ENCODE measurements around the gene SLC9A9.

SLC9A9 gene

DNA sequence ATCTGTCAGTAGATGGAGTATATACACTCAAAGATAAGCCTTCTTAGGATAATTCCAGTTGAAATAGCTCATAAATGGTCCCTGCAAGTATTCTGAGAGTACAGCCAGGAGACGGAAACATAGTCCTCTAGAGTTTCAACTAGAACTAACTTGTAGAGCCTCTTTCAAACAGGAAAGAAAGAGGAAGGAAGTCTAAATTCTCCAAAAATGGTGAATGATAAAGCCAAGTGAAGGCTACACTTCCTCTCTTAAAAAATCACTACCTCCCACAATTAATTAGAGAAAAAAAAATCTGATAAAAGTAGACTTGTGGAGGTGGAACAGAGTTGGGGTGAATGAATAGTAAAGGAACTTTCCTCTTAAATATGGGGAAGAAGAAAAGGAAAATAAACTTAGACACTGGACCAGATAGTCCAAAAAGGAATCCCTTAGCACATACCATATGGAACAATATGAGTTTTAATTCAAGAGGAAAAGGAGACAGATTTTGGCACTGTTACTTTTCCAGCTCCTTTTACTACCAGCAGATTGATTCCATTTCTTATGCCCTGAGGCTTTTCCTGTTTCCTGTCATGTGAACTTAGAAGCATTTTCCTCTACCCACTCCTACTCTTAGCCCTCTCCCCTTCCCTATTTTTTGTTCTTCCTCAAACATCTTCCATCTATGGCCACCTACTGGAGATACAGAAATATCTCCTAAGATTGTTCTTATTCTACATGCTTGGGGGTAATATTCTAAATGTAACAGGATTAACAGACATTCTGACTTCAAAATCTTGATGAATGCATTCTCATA, 521.1 kb downstream of the SLC9A9 start:
- DNase-seq (ENCODE audit: low read depth in 2 of 2), result no peak

DNA sequence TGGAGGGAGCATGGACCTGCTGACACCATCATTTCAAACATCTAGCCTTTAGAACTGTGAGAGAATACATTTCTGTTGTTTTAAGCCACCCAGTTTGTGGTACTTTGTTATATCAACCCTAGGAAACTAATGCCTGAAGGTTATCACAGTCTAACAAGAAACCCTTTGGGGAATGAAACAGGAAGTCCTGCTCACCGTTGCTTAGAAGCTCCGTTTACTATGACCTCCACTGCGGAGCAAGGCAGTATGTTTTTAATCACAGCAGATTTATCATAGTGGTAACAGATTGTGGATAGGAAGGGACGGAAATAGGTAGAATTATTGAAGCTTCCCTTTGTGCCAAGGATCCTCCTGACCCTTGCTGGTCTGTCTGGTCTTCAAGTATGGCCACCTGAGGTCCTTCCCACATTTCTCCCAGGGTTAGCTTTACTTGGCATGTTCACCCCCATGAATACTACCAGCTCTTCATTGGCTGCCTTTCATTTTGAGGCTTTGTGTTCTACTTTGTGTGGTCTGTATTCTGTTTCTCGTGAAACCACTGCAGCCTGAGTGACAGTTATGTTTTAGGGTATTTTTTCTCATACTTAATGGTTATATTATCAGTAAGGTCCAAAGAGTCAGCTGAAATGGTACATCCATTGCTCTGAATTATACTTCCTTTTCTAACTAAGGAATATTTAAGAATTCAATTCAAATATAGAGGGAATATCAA, 527.1 kb downstream of the SLC9A9 start:
- DNase-seq (ENCODE audit: low read depth in 2 of 2), result no peak

DNA sequence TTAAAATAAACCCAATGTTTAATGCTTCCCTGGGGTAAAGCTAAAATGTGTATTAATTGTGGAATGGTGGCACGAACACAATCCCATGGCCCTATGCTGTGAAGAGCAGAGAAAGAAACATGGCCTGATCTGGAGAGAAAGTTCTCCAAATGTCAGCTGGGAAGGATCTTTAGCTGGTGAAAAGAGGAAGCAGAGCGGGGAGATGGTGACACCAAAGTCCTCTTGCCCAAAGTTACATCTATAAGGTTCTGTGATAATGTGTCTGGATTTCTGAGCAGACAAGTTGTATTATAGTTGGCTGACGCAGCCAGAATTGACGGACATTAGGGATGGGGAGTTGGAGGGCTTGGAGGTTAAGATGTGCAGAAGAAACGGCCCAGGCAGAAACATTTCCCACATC, 532.5 kb downstream of the SLC9A9 start:
- no peak for DNase-seq (ENCODE audit: low read depth in 2 of 2)

GRCh38 chr3:143314251-143315093, 533.8 kb downstream of the SLC9A9 start:
- DNase-seq (ENCODE audit: low read depth in 2 of 2), result no peak

GRCh38 chr3:143313893-143314188, 534.4 kb downstream of the SLC9A9 start:
- DNase-seq (ENCODE audit: low read depth in 2 of 2), result no peak

GRCh38 chr3:143313025-143313892, 535.0 kb downstream of the SLC9A9 start:
- DNase-seq (ENCODE audit: low read depth in 2 of 2), result no peak

GRCh38 chr3:143311096-143311495, 537.2 kb downstream of the SLC9A9 start:
- no peak for DNase-seq (ENCODE audit: low read depth in 2 of 2)

DNA sequence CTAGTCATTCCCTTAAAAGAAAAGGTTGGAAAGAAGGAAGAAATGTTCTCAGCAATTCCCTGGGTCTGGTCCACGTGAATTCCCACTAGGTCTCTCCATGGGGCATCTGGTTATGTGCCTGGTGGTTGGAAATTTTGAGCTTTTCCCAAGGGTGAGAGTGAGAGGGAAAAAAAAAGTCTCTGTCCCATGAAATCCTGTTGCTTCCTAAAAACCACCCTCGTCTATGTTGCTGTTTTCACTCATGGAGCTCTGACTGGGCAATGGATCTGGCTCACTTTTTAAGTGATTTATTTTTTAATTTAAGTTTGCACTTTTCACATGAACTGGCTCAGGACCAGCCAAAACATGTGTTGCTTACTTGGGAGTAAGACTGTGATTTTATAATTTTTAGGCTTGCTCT, 538.6 kb downstream of the SLC9A9 start:
- DNase-seq (ENCODE audit: low read depth in 2 of 2), result no peak

- DNase-seq (ENCODE audit: low read depth in 2 of 2), result no peak
Measured at GRCh38 chr3:143307613-143308183, 540.6 kb downstream of the SLC9A9 start.

GRCh38 chr3:143306407-143306806, 541.9 kb downstream of the SLC9A9 start:
- DNase-seq (ENCODE audit: low read depth in 2 of 2), result no peak

DNA sequence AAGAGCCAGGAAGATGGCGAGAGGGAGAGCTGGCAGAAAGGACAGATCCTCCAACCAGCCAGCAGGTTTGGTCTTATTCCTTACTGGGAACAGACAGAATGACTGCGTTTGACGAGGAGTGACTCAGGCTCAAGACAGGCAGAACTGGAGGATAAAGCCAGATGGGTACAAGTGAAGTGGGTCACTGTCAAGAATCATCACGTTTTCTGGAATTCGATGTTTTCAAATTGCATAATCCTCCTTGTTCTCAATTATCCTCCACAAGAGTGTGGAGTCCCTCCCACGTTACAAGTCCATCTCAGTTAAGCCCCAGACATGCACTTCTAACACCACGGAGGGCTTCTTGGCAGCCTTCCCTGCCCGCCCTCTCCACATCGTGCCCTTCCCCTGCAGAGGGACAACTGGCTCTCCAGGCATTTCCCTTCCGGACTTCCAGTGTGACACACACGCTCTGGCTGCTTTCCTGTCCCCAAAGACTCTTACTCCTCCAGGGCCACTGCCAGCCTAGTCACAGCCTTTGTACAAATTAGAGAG, 545.6 kb downstream of the SLC9A9 start:
- no peak for DNase-seq (ENCODE audit: low read depth in 2 of 2)

DNA sequence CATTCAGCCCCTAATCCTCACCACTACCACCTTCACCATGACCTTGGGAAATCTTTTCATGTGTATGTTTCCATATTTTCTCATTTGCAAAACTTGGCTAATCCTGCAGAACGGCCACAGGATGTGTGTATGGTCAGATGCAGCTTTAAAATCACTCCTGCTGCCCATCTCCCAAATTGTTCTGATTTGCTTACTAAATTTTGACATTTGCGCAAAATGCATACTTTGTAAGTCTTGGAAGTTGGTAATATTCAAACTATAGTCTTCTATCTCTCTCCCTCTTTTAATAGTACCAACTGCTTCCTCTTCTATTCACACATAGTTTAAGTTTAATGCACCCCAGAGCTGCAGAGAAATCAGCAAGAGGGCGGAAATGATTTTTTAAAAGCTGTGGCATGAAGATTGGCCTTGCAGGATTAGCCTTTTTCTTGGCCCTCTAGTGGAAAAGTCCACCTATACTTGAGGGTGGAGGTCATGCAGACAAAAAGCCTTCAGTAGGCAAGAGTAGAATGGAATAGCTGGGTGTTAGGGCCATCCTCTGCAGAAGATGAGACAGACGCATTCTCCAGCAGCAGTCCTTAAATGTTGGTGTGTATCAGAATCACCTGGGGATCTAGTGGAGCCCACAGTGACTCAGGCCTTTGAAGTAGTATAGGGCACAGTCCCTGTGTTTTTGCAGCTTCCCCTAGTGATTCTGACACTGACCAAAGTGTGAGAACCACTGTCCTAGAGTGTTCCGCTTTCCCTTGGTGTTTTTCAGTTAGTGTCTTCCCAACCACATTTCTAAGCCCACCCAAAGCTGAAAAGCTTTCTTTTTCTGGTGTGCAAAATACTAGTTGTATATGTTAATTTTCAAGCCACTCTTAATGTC, 547.0 kb downstream of the SLC9A9 start:
- no peak for DNase-seq (ENCODE audit: low read depth in 2 of 2)

DNA sequence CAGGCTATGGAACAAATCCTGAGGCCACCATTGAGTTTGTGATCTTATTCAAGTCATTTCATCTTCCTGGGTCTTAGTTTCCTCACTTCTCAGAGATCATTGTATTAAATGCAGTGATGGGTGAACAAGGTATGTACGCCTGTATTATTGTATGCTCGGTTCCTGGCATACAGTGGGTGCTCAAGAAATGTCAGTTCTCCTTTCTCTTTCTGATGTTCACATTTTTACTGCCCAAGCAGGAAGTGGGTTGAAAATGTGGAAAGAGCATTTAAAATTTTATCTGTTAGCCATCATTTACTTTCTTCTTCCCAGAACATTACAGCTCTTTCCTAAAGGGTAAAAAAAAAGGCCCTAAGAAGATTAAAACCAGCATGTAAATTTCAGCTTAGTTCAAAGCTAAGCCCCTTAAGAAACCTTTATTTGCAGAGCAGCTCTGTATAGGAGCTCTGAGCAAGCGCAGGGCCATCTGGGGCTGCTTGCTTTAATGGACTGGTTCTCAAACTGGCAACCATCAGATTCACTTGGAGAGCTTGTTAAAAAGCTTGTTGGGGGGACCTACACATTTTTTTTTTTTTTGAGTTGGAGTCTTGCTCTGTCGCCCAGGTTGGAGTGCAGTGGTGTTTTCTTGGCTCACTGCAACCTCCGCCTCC, 549.3 kb downstream of the SLC9A9 start:
- no peak for DNase-seq (ENCODE audit: low read depth in 2 of 2)

DNA sequence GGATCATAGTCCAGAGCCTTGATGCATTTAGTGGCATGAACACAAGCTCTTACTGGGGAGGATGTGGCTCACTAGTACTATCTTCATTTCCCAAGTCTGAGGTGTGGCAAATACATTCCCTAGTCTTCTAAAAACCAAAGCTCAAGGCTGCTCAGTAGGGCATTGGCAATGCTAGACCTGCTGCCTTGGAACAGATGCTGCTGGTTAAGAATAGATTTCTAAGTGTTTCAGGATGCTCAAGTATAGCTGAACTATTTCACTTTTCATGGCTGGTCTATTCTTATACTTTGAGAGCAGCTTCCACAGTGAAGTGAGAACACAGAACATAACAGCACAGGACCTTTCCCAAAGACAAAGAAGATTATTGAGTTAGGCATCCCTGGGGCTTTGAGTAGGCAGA, 549.9 kb downstream of the SLC9A9 start:
- DNase-seq (ENCODE audit: low read depth in 2 of 2), result no peak

DNA sequence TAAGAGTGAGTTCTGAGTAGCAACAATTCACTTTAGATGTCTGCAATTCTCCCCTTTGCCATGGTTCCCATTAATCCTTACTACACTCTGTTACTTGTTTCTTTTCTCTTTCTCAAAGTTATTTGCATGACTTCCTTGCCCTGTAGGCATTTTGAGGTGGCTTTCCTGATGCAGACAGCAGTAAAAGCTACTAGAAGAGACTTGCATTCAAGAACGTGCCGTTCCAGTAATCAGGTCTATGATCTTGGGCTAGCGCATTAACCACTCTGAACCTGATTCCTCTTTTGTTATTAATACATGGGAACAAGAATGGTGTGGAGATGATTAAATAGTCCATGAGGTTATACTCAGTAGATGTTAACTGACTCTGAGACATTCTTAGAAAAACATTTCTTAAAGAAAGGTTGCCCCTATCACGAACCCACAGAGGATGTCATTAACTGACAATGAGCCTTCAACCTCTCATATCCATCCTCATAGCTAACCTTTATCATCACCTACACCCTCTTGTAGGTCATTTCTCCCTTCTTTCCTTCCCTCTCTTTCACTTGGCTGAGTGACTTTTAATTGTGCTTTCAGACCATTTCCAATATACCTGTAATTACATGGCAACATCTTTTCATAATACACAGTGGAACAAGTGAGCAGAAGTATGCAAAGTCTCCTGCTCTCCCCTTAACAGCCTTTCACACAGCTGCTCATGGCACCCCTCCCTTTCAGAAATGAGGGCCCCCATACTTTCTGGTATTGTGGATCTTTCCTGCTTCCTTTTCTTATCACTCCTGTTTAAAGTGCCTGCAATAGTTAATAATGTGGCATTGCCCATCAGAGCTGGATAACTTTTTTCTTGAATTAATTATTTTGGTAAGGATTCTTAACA, 552.8 kb downstream of the SLC9A9 start:
- no peak for DNase-seq (ENCODE audit: low read depth in 2 of 2)

DNA sequence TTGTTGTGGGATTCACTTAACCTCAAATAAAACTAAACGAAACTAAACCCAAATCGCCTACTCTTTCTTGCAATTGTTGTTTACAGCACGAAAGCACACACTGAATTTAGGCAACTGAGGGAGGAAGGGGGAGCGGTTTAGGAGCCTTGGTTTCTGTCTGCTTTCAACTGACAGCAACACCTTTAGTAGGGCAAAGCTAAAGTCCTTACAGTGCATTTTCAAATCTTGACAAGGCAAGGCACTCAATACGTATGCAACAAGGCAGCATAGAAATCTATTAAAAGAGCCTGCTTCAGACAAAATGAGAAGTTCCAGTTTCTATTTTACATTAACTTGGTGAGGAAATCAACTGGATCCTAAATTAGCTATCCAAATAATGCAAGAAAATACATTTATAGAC, 554.1 kb downstream of the SLC9A9 start:
- DNase-seq (ENCODE audit: low read depth in 2 of 2), result no peak

- DNase-seq (ENCODE audit: low read depth in 2 of 2), result no peak
Measured at GRCh38 chr3:143291836-143292447, 556.3 kb downstream of the SLC9A9 start.

DNA sequence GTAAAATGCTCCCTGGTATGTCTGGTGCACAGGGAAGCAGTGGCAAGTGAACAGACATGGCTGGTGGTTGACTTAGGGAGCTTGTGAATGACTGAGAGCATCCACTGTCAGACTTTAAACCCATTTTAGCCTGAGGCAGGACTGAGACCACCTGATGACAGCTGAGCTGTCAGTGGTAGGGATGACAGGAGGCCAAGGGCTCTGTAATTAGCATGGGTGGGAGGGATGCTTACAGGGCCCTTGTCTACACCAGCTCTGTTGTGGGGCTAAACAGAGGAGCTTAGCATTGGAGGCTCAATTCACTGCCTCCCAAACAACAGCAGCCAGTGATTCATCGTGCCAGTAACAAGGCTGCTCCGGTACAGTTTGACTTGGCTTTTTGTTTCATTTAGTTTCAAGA, 559.3 kb downstream of the SLC9A9 start:
- DNase-seq (ENCODE audit: low read depth in 2 of 2), result no peak
